Trophoblast cell (in vitro differentiated cells and primary cell): ENCODE data around the gene GTSE1.
"Not testable (repeated sequence)": the region's sequence is repeated elsewhere in the genome, so short reads cannot be mapped to it uniquely, and the experiment has no call there.

ENCODE experiments used
- DNase-seq, 2 donors: peaks; one replicate each; pipeline ENCODE4 v3.0.0-alpha.2; 2016
- H2AFZ ChIP-seq: 2 replicates; pipeline ENCODE4 v1.6.1; 2013; ENCODE audit warnings: low read length, moderate library complexity, mild to moderate bottlenecking; ENCODE audit not compliant: insufficient read depth, poor library complexity
- H2AK5ac ChIP-seq: 2 replicates; pipeline ENCODE4 v1.6.1; 2013; ENCODE audit warnings: mild to moderate bottlenecking, low read length
- H2BK120ac ChIP-seq: 2 replicates; pipeline ENCODE4 v1.6.1; 2013; ENCODE audit warnings: low read length, mild to moderate bottlenecking, moderate library complexity; ENCODE audit not compliant: insufficient read depth, poor library complexity
- H2BK12ac ChIP-seq: 2 replicates; pipeline ENCODE4 v1.6.1; 2013; ENCODE audit warnings: mild to moderate bottlenecking, low read length, moderate library complexity
- H2BK5ac ChIP-seq: 2 replicates; pipeline ENCODE4 v1.6.1; 2013; ENCODE audit warnings: low read length, low read depth, moderate library complexity, mild to moderate bottlenecking; ENCODE audit not compliant: poor library complexity
- H3K14ac ChIP-seq: 2 replicates; pipeline ENCODE4 v1.6.1; 2013; ENCODE audit warnings: mild to moderate bottlenecking, low read length
- H3K18ac ChIP-seq: 2 replicates; pipeline ENCODE4 v1.6.1; 2013; ENCODE audit warnings: mild to moderate bottlenecking, low read length
- H3K23ac ChIP-seq: 2 replicates; pipeline ENCODE4 v1.6.1; 2013; ENCODE audit warnings: low read length
- H3K27ac ChIP-seq: 2 replicates; pipeline ENCODE4 v1.5.1; 2013; ENCODE audit warnings: low read depth, mild to moderate bottlenecking, inconsistent platforms, low read length, moderate library complexity
- H3K27me3 ChIP-seq: 2 replicates; pipeline ENCODE4 v1.6.1; 2013; ENCODE audit warnings: inconsistent platforms, mild to moderate bottlenecking, low read length, moderate library complexity; ENCODE audit not compliant: insufficient read depth
- H3K36me3 ChIP-seq, 2 experiments: 1 replicate in 1 of 2; 2 replicates in 1 of 2; pipeline ENCODE4 v1.6.1; 2013; ENCODE audit warnings: low read length in 2 of 2, mild to moderate bottlenecking in 2 of 2, moderate library complexity in 1 of 2; ENCODE audit not compliant: insufficient read depth in 2 of 2, control insufficient read depth in 1 of 2
- H3K4ac ChIP-seq: 2 replicates; pipeline ENCODE4 v1.6.1; 2013; ENCODE audit warnings: low read depth, mild to moderate bottlenecking, low read length, moderate library complexity
- H3K4me1 ChIP-seq, 2 experiments: 1 replicate in 1 of 2; 2 replicates in 1 of 2; pipeline ENCODE4 v1.6.1; 2013; ENCODE audit warnings: low read length in 2 of 2, mild to moderate bottlenecking in 2 of 2, moderate library complexity in 1 of 2; ENCODE audit not compliant: insufficient read depth in 2 of 2, control insufficient read depth in 1 of 2
- H3K4me2 ChIP-seq: 2 replicates; pipeline ENCODE4 v1.6.1; 2013; ENCODE audit warnings: inconsistent platforms, mild to moderate bottlenecking, low read length, moderate library complexity
- H3K4me3 ChIP-seq: 2 replicates; pipeline ENCODE4 v1.5.1; 2013; ENCODE audit warnings: mild to moderate bottlenecking, low read depth, low read length, inconsistent platforms
- H3K79me1 ChIP-seq: one replicate; pipeline ENCODE4 v1.6.1; 2013; ENCODE audit warnings: low read length
- H3K79me2 ChIP-seq: 2 replicates; pipeline ENCODE4 v1.6.1; 2013; ENCODE audit warnings: low read length, mild to moderate bottlenecking; ENCODE audit not compliant: control insufficient read depth, insufficient read depth, poor library complexity
- H3K9ac ChIP-seq: 2 replicates; pipeline ENCODE4 v1.6.1; 2013; ENCODE audit warnings: mild to moderate bottlenecking, low read length
- H3K9me3 ChIP-seq: 2 replicates; pipeline ENCODE4 v1.6.1; 2013; ENCODE audit warnings: low read depth, mild to moderate bottlenecking, control low read depth, inconsistent platforms, low read length; ENCODE audit not compliant: insufficient read depth
- H4K12ac ChIP-seq: 2 replicates; pipeline ENCODE4 v1.6.1; 2013; ENCODE audit warnings: low read depth, mild to moderate bottlenecking, low read length, moderate library complexity
- H4K8ac ChIP-seq: 2 replicates; pipeline ENCODE4 v1.6.1; 2013; ENCODE audit warnings: low read depth, mild to moderate bottlenecking, low read length, moderate library complexity
- H4K91ac ChIP-seq: one replicate; pipeline ENCODE4 v1.6.1; 2013; ENCODE audit warnings: low read depth, mild to moderate bottlenecking, low read length, moderate library complexity
- WGBS: extraction: QIAGEN DNeasy Blood & Tissue Kit; methylation state at CpG from one replicate; pipeline ENCODE4 v1.1.7; 2013; ENCODE audit warnings: missing lambda C conversion rate; ENCODE audit not compliant: insufficient read length, insufficient coverage; ENCODE audit errors: extremely low coverage; 5-methylcytosine and 5-hydroxymethylcytosine counted together

The GTSE1 gene

GRCh38 chr22:46312848-46313247, 16.2 kb downstream of the GTSE1 start:
- not testable (repeated sequence) for H3K27ac ChIP-seq, H3K4me3 ChIP-seq, H2BK120ac ChIP-seq, H4K12ac ChIP-seq, H3K18ac ChIP-seq, H4K8ac ChIP-seq, H2AK5ac ChIP-seq, H3K79me1 ChIP-seq, H2BK12ac ChIP-seq, H3K9ac ChIP-seq, H2AFZ ChIP-seq, H3K4me2 ChIP-seq, H3K23ac ChIP-seq, H3K4me1 ChIP-seq, H3K27me3 ChIP-seq, H3K14ac ChIP-seq, DNase-seq, H3K4ac ChIP-seq, H3K9me3 ChIP-seq, H2BK5ac ChIP-seq, H3K79me2 ChIP-seq, H4K91ac ChIP-seq
- no CpG with 5 or more reads among the region's 2 CpGs for WGBS
- peaks cover 43 to 49% of the 10 kb centered on the region in 2 experiments for H3K36me3 ChIP-seq

GRCh38 chr22:46315976-46316375, 19.3 kb downstream of the GTSE1 start:
- Histone ChIP-seq H2BK120ac (no peak overlapping the region), H2BK5ac (no peak overlapping the region), H3K9me3 (peaks cover 4% of the 10 kb centered on the region), H4K12ac (no peak overlapping the region), H3K14ac (no peak overlapping the region), H3K4me3 (no peak overlapping the region), H2BK12ac (no peak overlapping the region), H3K4me2 (no peak overlapping the region), H3K36me3 (peaks cover 43 to 50% of the 10 kb centered on the region in 2 experiments), H3K4me1 (no peaks in the 10 kb centered on the region), H3K79me2 (no peaks in the 10 kb centered on the region), H4K91ac (no peak overlapping the region), H3K18ac (no peak overlapping the region), H3K27ac (no peak overlapping the region), H3K9ac (no peak overlapping the region), H3K79me1 (no peaks in the 10 kb centered on the region), H3K27me3 (no peaks in the 10 kb centered on the region), H3K23ac (no peak overlapping the region), H4K8ac (no peak overlapping the region), H2AFZ (no peak overlapping the region), H2AK5ac (no peak overlapping the region), H3K4ac (no peak overlapping the region)
- no CpG with 5 or more reads among the region's 12 CpGs for WGBS
- no peak for DNase-seq

- H2AFZ ChIP-seq = no peak overlapping the region
- no peaks in the 10 kb centered on the region for H3K79me2 ChIP-seq
- no peak overlapping the region for H3K4me3 ChIP-seq
- no peak overlapping the region for H3K9ac ChIP-seq
- H3K27me3 ChIP-seq = no peaks in the 10 kb centered on the region
- H2BK12ac ChIP-seq = no peak overlapping the region
- peaks cover 50 to 55% of the 10 kb centered on the region in 2 experiments for H3K36me3 ChIP-seq
- H3K23ac ChIP-seq = no peak overlapping the region
- H2AK5ac ChIP-seq = no peak overlapping the region
- H3K4me2 ChIP-seq = no peak overlapping the region
- no peak overlapping the region for H3K14ac ChIP-seq
- no peaks in the 10 kb centered on the region for H3K4me1 ChIP-seq
- no peak overlapping the region for H2BK120ac ChIP-seq
- H4K91ac ChIP-seq = no peak overlapping the region
- H3K18ac ChIP-seq = peak overlapping the region; percentile 37
- no peak for DNase-seq
- no peak overlapping the region for H3K4ac ChIP-seq
- H4K12ac ChIP-seq = no peak overlapping the region
- H3K79me1 ChIP-seq = no peaks in the 10 kb centered on the region
- H3K9me3 ChIP-seq = peaks cover 4% of the 10 kb centered on the region
- no peak overlapping the region for H2BK5ac ChIP-seq
- no CpG with 5 or more reads among the region's 20 CpGs for WGBS
- H4K8ac ChIP-seq = no peak overlapping the region
- H3K27ac ChIP-seq = no peak overlapping the region
Observed at GRCh38 chr22:46317646-46318045, 21.0 kb downstream of the GTSE1 start.

GRCh38 chr22:46318576-46318975, 21.9 kb downstream of the GTSE1 start:
- Histone ChIP-seq H2BK120ac (no peak overlapping the region), H3K14ac (no peak overlapping the region), H3K9ac (no peak overlapping the region)

More at GRCh38 chr22:46318576-46318975, 21.9 kb downstream of the GTSE1 start:
- H3K27ac ChIP-seq = no peak overlapping the region
- WGBS = no CpG with 5 or more reads among the region's 15 CpGs
- H4K12ac ChIP-seq = no peak overlapping the region
- H2BK12ac ChIP-seq = no peak overlapping the region
- H2AFZ ChIP-seq = no peak overlapping the region
- no peak overlapping the region for H2AK5ac ChIP-seq
- H3K4me3 ChIP-seq = no peak overlapping the region
- H3K4me1 ChIP-seq = no peaks in the 10 kb centered on the region
- H3K27me3 ChIP-seq = no peaks in the 10 kb centered on the region
- peaks cover 59 to 61% of the 10 kb centered on the region in 2 experiments for H3K36me3 ChIP-seq
- no peak for DNase-seq
- no peaks in the 10 kb centered on the region for H3K79me1 ChIP-seq
- H3K18ac ChIP-seq = no peak overlapping the region
- H3K9me3 ChIP-seq = peaks cover 4% of the 10 kb centered on the region
- no peak overlapping the region for H4K8ac ChIP-seq
- no peak overlapping the region for H3K4me2 ChIP-seq
- H2BK5ac ChIP-seq = no peak overlapping the region
- no peak overlapping the region for H3K4ac ChIP-seq
- H4K91ac ChIP-seq = no peak overlapping the region
- no peaks in the 10 kb centered on the region for H3K79me2 ChIP-seq
- H3K23ac ChIP-seq = no peak overlapping the region
